GM12878 (cell line): ENCODE results near the gene LIF. TPM values are rescaled to one million over a fixed set of nuclear protein-coding genes. Genes with fewer than 3 reads are reported as not detected.

Source experiments
- ATAC-seq: fragments of 200-7000 bp; cut with Tn5 transposase; 3 replicates; pipeline ENCODE4 v1.9.1; 2020; ENCODE audit warnings: mild to moderate bottlenecking, moderate library complexity
- BruUV-seq: library from RNA; stranded (reverse); fragments of 400-500 nt; replicated peaks from 2 replicates; lab custom pipeline; 2021; lab: Mats Ljungman, UMichigan
- CTCF ChIA-PET: fragments of 300-600 bp; sonication (Branson Sonifier 250); formaldehyde crosslinking; extraction: SDS; loops from one replicate; lab custom pipeline; 2021; ENCODE audit warnings: inconsistent platforms; lab: Yijun Ruan, JAX
- POLR2A ChIA-PET: fragments of 350-600 bp; formaldehyde crosslinking; extraction: SDS; loops from one replicate; lab custom pipeline; 2021; ENCODE audit warnings: inconsistent platforms; lab: Charles Lee
- RAD21 ChIA-PET: fragments of 300-600 bp; sonication (Branson Sonifier 250); formaldehyde crosslinking; loops from one replicate; lab custom pipeline; 2023; ENCODE audit warnings: antibody characterized with exemption; ENCODE audit not compliant: unreplicated experiment; lab: Charles Lee
- SMC1A ChIA-PET: fragments of 300-600 bp; sonication (Branson Sonifier 250); formaldehyde crosslinking; loops from one replicate; lab custom pipeline; 2023; ENCODE audit not compliant: unreplicated experiment, uncharacterized antibody; lab: Charles Lee
- DNase-seq: peaks from one replicate; pipeline ENCODE4 v3.0.0-alpha.2; 2011; ENCODE audit warnings: low read depth, low spot score
- FAIRE-seq: peaks from 3 replicates; lab custom pipeline; 2011; peaks lifted over from hg19 to GRCh38; lab: Jason Lieb, UNC
- H2AFZ ChIP-seq: 2 replicates; pipeline ENCODE4 v1.6.0; 2011; ENCODE audit warnings: low read depth, low read length, control low read depth; ENCODE audit not compliant: control insufficient read depth
- H3K27ac ChIP-seq: 2 replicates; pipeline ENCODE4 v1.5.1; 2011; ENCODE audit warnings: control low read depth; ENCODE audit not compliant: control insufficient read depth, insufficient read depth
- H3K27me3 ChIP-seq, 2 experiments: replicated peaks in 1 of 2; 2 replicates each; pipeline versions ENCODE4 v1.6.0 to v1.6.1; 2011; ENCODE audit warnings: low read length in 1 of 2; ENCODE audit not compliant: control insufficient read depth in 2 of 2, insufficient read depth in 2 of 2
- H3K36me3 ChIP-seq, 2 experiments: 2 replicates each; pipeline ENCODE4 v1.5.1; 2011; ENCODE audit warnings: low read length in 1 of 2; ENCODE audit not compliant: control insufficient read depth in 2 of 2, insufficient read depth in 2 of 2
- H3K4me1 ChIP-seq: 2 replicates; pipeline ENCODE4 v1.6.1; 2011; ENCODE audit warnings: mild to moderate bottlenecking, low read length, moderate library complexity, mixed read lengths; ENCODE audit not compliant: control insufficient read depth, insufficient read depth
- H3K4me2 ChIP-seq: 2 replicates; pipeline ENCODE4 v1.6.0; 2011; ENCODE audit warnings: control low read depth; ENCODE audit not compliant: control insufficient read depth, insufficient read depth
- H3K4me3 ChIP-seq: fragments of 200-600 bp; sonication (generic); 2 replicates; pipeline ENCODE4 v1.5.1; 2016
- H3K79me2 ChIP-seq: 2 replicates; pipeline ENCODE4 v1.6.0; 2011; ENCODE audit warnings: low read length; ENCODE audit not compliant: control insufficient read depth, insufficient read depth
- H3K9ac ChIP-seq: 2 replicates; pipeline ENCODE4 v1.8.0; 2011; ENCODE audit warnings: low read length, control low read depth, mixed read lengths; ENCODE audit not compliant: control insufficient read depth, insufficient read depth
- H3K9me3 ChIP-seq: replicated peaks from 3 replicates; pipeline ENCODE4 v1.5.1; 2011; ENCODE audit warnings: mild to moderate bottlenecking, low read length; ENCODE audit not compliant: control insufficient read depth, insufficient read depth
- H4K20me1 ChIP-seq: 2 replicates; pipeline ENCODE4 v1.6.0; 2011; ENCODE audit not compliant: control insufficient read depth, insufficient read depth
- BCL3 ChIP-seq: IDR thresholded peaks from 2 replicates; pipeline ENCODE4 v1.6.1; 2011; ENCODE audit warnings: borderline replicate concordance, low read depth, mild to moderate bottlenecking, moderate library complexity, low read length; ENCODE audit not compliant: insufficient read depth, poor library complexity, severe bottlenecking
- CBX5 ChIP-seq: sonication (generic); IDR thresholded peaks from 2 replicates; pipeline ENCODE4 v1.6.1; 2016; ENCODE audit warnings: low read depth, moderate library complexity, mild to moderate bottlenecking, inconsistent platforms
- CUX1 ChIP-seq: IDR thresholded peaks from 2 replicates; pipeline ENCODE4 v1.6.1; 2012; ENCODE audit warnings: improper control_type of control experiment, low read depth, low read length; ENCODE audit not compliant: insufficient replicate concordance
- GABPA ChIP-seq: IDR thresholded peaks from 2 replicates; pipeline ENCODE4 v1.6.1; 2014; ENCODE audit warnings: antibody characterized with exemption, low read depth, mild to moderate bottlenecking, inconsistent platforms
- GATAD2B ChIP-seq: fragments of 450-650 bp; conservative IDR thresholded peaks from 2 replicates; pipeline ENCODE4 v1.6.1; 2017; ENCODE audit warnings: low read depth, mild to moderate bottlenecking, moderate library complexity
- HSF1 ChIP-seq: fragments of 150-350 bp; IDR thresholded peaks from 2 replicates; pipeline ENCODE4 v1.6.1; 2014; ENCODE audit warnings: mild to moderate bottlenecking, low read depth, low read length
- IRF4 ChIP-seq: IDR thresholded peaks from 2 replicates; pipeline ENCODE4 v1.6.1; 2011; ENCODE audit warnings: low read depth, low read length
- JUND ChIP-seq: IDR thresholded peaks from 2 replicates; pipeline ENCODE4 v1.6.1; 2012; ENCODE audit warnings: low read depth, mild to moderate bottlenecking, low read length, improper control_type of control experiment, moderate library complexity
- NFYA ChIP-seq: IDR thresholded peaks from 2 replicates; pipeline ENCODE4 v1.6.1; 2011; ENCODE audit warnings: low read depth, mild to moderate bottlenecking, low read length, improper control_type of control experiment, borderline replicate concordance
- POLR2A ChIP-seq: IDR thresholded peaks from 2 replicates; pipeline ENCODE4 v1.6.1; 2011; ENCODE audit warnings: low read depth, mild to moderate bottlenecking, low read length
- RAD21 ChIP-seq: IDR thresholded peaks from 2 replicates; pipeline ENCODE4 v1.6.1; 2011; ENCODE audit warnings: mild to moderate bottlenecking, low read depth, low read length, moderate library complexity; ENCODE audit not compliant: insufficient read depth
- SUZ12 ChIP-seq: fragments of 200-600 bp; sonication (generic); IDR thresholded peaks from one replicate; pipeline ENCODE4 v1.6.1; 2018; ENCODE audit warnings: antibody characterized with exemption, mild to moderate bottlenecking; ENCODE audit not compliant: unreplicated experiment
- TCF12 ChIP-seq: IDR thresholded peaks from 2 replicates; pipeline ENCODE4 v1.6.1; 2011; ENCODE audit warnings: low read depth, mild to moderate bottlenecking, low read length
- whole genome bisulfite sequencing: methylation state at CpG from one replicate; pipeline ENCODE4 v1.1.6; 2016; ENCODE audit warnings: low lambda C conversion rate; ENCODE audit not compliant: insufficient replicate concordance, insufficient coverage; ENCODE audit errors: missing lambda C conversion rate; 5-methylcytosine and 5-hydroxymethylcytosine counted together
- in situ Hi-C: fragments of 300-500 bp; cut with MboI; formaldehyde crosslinking; loops from 9 replicates; pipeline ENCODE4 v1.14.3; 2018; ENCODE audit warnings: mixed read lengths
- intact Hi-C: fragments of 100-400 bp; cut with micrococcal nuclease; formaldehyde crosslinking; loops from one replicate; pipeline ENCODE4 v1.14.2; 2022; ENCODE audit not compliant: unreplicated experiment
- polyA plus RNA-seq, 11 experiments: library from polyadenylated mRNA; depleted of rRNA in 4 of 11; unstranded in 6 of 11; stranded (reverse) in 5 of 11; fragments of >200 nt; fragmentation: Nextera tagmentation in 4 of 11; fragmentation: Illumina TruSeq in 1 of 11; extraction: Ambion mirVana in 4 of 11; extraction: Trizol in 1 of 11; gene quantifications; 1 replicate in 1 of 11; 2 replicates in 10 of 11; pipeline versions ENCODE4 v1.2.1 to v1.2.3, GENCODE V29; 2011 to 2016; ENCODE audit warnings: inconsistent platforms in 2 of 11, missing spikeins in 2 of 11, low read depth in 1 of 11
- total RNA-seq, 4 experiments: library from RNA; depleted of rRNA in 3 of 4; stranded (reverse); fragments of >200 nt in 3 of 4; fragmentation: Illumina TruSeq in 1 of 4; extraction: Trizol in 1 of 4; gene quantifications; 2 replicates each; pipeline versions ENCODE4 v1.2.1 to v1.2.3, GENCODE V29; 2013 to 2021

Gene LIF
- total and polyA plus RNA-seq, 10 of the 15 experiments (the other 5 are each of a cell fraction or from before 2014, with no cell fraction given), result 0.05 to 3.4 (median 0.97) TPM

- POLR2A ChIA-PET, result interaction anchor here (0.6 kb wide), 1 partner anchor 760 kb away, joined by 3 read pairs; no protein-coding TSS in a partner anchor
- no peak for FAIRE-seq
- intact Hi-C loops (no loop called here), in situ Hi-C loops (no loop called here)
- Histone ChIP-seq H2AFZ (no peak overlapping the region), H4K20me1 (no peaks in the 10 kb centered on the region), H3K4me3 (no peak overlapping the region), H3K4me1 (no peaks in the 10 kb centered on the region), H3K4me2 (no peak overlapping the region), H3K9ac (no peak overlapping the region), H3K79me2 (no peaks in the 10 kb centered on the region), H3K27ac (no peak overlapping the region), H3K27me3 (peaks cover 4 to 6% of the 10 kb centered on the region in 2 experiments; a peak in 2 of 4 replicates), H3K36me3 (no peaks in the 10 kb centered on the region), H3K9me3 (no peaks in the 10 kb centered on the region)
- no peak for DNase-seq
- CTCF ChIA-PET, result interaction anchor here (0.7 kb wide), 1 partner anchor 42 kb away, joined by 3 read pairs; no protein-coding TSS in a partner anchor
- SMC1A ChIA-PET, result no interaction called here
- no peak for ATAC-seq
- WGBS, result 74% methylated on average over 10 of the region's 10 CpGs
- RAD21 ChIA-PET, result no interaction called here
- TF ChIP-seq HSF1, result no peak
- TF ChIP-seq CBX5, result no peak
- TF ChIP-seq GABPA, result no peak
- no peak for TF ChIP-seq JUND
- no peak for TF ChIP-seq GATAD2B
- TF ChIP-seq BCL3, result no peak
- no peak for TF ChIP-seq NFYA
- TF ChIP-seq TCF12, result no peak
- TF ChIP-seq CUX1, result no peak
- TF ChIP-seq POLR2A, result no peak
- TF ChIP-seq IRF4, result no peak
- no peak for TF ChIP-seq SUZ12
- TF ChIP-seq RAD21, result no peak
- BruUV-seq, result no TSS peak
These were observed 2.5 kb downstream of the LIF start for GRCh38 chr22:30244066-30244465.
